Skin of body (tissue), 2 donors: ENCODE results near the gene PRKD2. TPM values are rescaled to one million over a fixed set of nuclear protein-coding genes. Genes with fewer than 3 reads are reported as not detected.

Experiments
- DNase-seq: peaks from one replicate; lab custom pipeline; 2025; lab: John Stamatoyannopoulos, UW
- total RNA-seq: library from RNA; depleted of rRNA; stranded (reverse); fragments of >200 nt; gene quantifications from one replicate; pipeline ENCODE4 v1.2.3, GENCODE V29; 2014

The PRKD2 gene
- total RNA-seq, 1 donor from 2014 or later, result 26.2 TPM

GRCh38 chr19:46725036-46725820, 8.3 kb upstream of the PRKD2 start:
- DNase-seq, result no peak

GRCh38 chr19:46724468-46724867, 7.6 kb upstream of the PRKD2 start:
- no peak for DNase-seq

- DNase-seq, result no peak
These were observed 6.6 kb upstream of the PRKD2 start for GRCh38 chr19:46723471-46723870.

- DNase-seq, result no peak
These were observed 6.1 kb upstream of the PRKD2 start for GRCh38 chr19:46723023-46723461.

- DNase-seq, result no peak
These were observed 5.6 kb upstream of the PRKD2 start for GRCh38 chr19:46722421-46723022.

GRCh38 chr19:46722004-46722380, 5.1 kb upstream of the PRKD2 start:
- DNase-seq, result no peak

GRCh38 chr19:46721269-46722003, 4.5 kb upstream of the PRKD2 start:
- DNase-seq, result no peak

GRCh38 chr19:46720503-46721239, 3.8 kb upstream of the PRKD2 start:
- no peak for DNase-seq

- DNase-seq, result no peak
These were observed 3.0 kb upstream of the PRKD2 start for GRCh38 chr19:46719629-46720502.

GRCh38 chr19:46718934-46719622, 2.2 kb upstream of the PRKD2 start:
- DNase-seq, result no peak

GRCh38 chr19:46718157-46718933, 1.4 kb upstream of the PRKD2 start:
- DNase-seq, result no peak

GRCh38 chr19:46717716-46718143, 816 bp upstream of the PRKD2 start:
- DNase-seq, result no peak

GRCh38 chr19:46716672-46717033, 261 bp downstream of the PRKD2 start:
- no peak for DNase-seq

- no peak for DNase-seq
These were observed 791 bp downstream of the PRKD2 start for GRCh38 chr19:46715975-46716671.

GRCh38 chr19:46715620-46715974, 1.3 kb downstream of the PRKD2 start:
- no peak for DNase-seq

- DNase-seq, result no peak
These were observed 2.3 kb downstream of the PRKD2 start for GRCh38 chr19:46714444-46715106.

GRCh38 chr19:46713781-46714443, 3.0 kb downstream of the PRKD2 start:
- DNase-seq, result peak; percentile 85
